GM19328 (cell line): ENCODE measurements around the gene FBP2.

Experiments used
- ATAC-seq: cut with Tn5 transposase; IDR thresholded peaks from one replicate; pipeline ENCODE4 v1.9.1; 2021; ENCODE audit warnings: mild to moderate bottlenecking, moderate library complexity; ENCODE audit not compliant: unreplicated experiment

The FBP2 gene

GRCh38 chr9:94593459-94594345 is at the start of gene FBP2:
TSS of gene FBP2 (minus strand) at chr9:94593824. CDS start at chr9:94593726, 98 bp downstream.
- ATAC-seq = no peak

DNA sequence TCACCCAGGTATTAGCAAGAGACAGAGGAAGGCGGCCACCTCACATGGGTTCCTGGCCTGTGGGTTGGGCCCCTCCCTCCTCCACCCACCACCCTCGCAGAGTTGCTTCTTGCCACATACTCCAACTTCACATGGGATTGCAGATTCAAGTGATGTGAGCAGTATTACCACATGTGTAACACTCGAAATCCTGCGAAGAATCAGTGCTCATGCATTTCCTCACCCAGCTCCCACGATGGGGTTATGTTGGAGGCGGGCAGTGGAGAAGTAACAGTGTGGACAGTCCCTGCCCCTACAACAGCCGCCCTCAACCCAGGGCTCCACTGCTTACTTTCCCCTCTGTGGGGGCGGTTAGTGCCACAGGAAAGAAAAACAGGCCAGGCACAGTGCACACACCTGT is 49.6 kb upstream of the FBP2 start:
- ATAC-seq = no peak

GRCh38 chr9:94642501-94642900 is 48.9 kb upstream of the FBP2 start:
- no peak for ATAC-seq

DNA sequence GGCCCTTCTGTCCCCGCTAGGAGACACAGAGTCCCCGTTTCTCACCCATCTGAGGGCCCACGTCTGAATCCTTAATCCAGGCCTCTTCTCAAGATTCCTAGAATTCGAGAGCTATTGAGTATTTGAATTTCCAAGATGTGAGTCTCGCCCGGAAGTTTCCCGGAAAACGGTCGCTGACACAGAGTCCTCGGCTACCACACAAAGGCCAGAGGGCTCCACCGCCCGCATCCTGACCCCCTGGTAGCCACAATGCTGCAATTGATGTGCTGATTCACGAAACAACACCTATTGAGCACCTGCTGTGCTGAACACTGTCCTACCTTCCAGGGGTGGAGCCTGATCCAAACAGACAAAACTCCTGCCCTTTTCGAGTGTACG is 46.4 kb upstream of the FBP2 start:
- no peak for ATAC-seq

- no peak for ATAC-seq
Measured at GRCh38 chr9:94639061-94639998, 45.7 kb upstream of the FBP2 start, which contains the start of gene FBP1. TSS of gene FBP1 (minus strand) at chr9:94639518. CDS start at chr9:94639310, 208 bp downstream.

GRCh38 chr9:94638335-94639060 is 44.9 kb upstream of the FBP2 start:
- ATAC-seq = no peak

DNA sequence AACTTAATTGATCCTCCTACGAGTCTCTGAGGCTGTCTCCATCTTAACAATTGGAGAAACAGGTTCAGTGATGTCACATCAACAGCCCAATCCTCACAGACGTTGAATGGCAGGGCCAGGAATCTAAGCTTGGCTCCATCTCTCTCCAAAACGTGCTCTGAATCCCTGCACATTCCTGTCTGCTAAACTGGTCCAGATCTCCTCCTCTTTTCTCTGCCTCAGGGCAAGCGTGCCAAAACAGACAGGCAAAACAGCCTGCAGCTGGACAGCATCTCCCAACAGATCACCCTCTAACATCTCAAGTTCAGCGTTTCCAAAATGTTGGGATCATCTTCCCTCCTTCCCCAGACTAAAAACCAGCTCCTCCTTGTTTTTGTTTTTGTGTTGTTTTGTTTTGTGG is 39.1 kb upstream of the FBP2 start:
- no peak for ATAC-seq

DNA sequence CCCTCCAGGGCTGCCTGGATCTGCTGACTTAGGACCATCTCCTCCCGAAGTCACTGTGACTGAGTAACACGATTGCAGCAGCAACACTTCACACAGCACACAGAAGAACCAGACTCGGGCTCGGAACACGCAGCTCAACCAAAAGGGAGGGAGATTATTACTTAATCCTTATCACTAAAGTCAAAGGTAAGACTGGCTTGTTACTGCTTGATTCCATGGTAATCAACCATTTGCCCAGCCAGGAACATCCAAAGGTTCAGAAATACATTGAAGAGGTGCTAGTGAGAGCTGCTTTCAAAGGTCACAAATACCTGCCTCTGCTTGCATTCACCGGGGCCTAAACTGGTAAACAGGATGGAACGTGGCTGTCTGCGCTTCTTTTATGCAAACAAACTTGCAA is 38.0 kb upstream of the FBP2 start:
- ATAC-seq = no peak

- no peak for ATAC-seq
Measured at GRCh38 chr9:94630833-94631232, 37.2 kb upstream of the FBP2 start.

- no peak for ATAC-seq
Measured at GRCh38 chr9:94630281-94630680, 36.7 kb upstream of the FBP2 start.

DNA sequence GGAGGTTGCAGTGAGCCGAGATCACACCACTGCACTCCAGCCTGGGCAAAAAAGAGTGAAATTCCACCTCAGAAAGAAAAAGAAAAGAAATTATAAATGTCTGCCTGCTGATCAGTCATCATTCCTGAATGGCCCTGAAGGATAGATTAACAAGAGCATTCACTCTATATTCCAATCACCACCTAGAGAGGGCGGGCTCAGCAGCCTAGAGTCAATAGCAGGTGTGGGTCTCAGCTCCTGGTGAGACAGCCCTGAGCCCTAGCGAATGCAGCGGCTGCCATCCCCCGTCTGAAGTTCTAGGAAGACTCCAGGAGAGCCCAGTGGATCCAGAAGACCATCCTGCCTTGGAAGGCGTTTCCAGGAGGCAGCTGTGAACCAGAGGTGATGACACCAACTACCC is 33.7 kb upstream of the FBP2 start:
- ATAC-seq = no peak

DNA sequence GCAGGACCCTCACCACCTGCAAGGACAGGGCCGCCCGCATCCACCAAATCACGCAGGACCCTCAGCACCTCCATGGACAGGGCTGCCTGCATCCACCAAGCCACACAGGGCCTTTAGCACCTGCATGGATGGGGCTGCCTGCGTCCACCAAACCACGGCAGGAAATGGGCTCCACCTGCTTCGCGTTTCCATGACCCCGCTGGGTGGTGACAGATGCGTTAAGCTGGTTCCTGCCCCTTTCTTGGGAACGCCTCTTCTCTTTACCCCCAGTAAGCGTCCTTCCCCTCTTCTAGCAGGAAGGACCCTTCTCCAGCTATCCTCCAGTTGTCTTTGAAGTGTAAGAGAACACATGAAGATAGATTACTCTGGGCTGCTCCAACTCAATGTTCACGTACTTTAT is 32.2 kb upstream of the FBP2 start:
- ATAC-seq = no peak

- ATAC-seq = no peak
Measured at GRCh38 chr9:94624629-94625028, 31.0 kb upstream of the FBP2 start.

- ATAC-seq = no peak
Measured at GRCh38 chr9:94623253-94623652, 29.6 kb upstream of the FBP2 start.

DNA sequence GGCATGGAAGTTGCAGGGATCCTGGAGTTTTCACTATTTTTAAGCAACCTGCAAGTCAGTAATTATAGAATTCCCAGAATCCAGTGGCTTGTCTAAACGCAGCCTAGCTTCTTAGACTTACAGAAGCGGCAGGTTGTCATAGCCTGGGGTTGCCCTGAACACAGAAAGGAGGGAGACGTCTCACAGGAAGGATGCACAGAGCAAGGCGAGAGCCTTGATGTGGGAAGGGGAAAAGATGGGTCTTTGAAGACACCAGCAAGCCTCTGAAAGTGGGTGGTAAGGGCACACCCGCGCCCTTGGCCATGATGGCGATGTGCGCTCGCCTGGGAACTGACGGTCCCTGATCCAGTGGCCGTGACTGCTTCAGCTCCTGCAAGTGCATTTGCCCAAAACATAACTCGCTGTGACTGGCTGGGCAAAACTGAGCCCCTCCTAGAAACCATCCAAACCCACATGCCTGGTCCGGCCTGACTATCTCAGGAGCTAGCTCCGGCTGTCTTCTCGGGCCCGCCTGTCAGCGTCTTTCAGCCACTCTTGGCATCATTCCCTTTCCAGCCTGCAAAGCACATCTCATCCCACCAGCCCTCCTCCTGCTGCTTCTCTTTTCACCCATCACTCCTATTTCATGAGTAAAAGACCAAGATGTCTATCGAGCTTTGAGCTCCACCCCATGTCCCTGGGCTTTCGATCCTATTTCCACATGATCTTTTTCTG is 28.6 kb upstream of the FBP2 start:
- no peak for ATAC-seq

DNA sequence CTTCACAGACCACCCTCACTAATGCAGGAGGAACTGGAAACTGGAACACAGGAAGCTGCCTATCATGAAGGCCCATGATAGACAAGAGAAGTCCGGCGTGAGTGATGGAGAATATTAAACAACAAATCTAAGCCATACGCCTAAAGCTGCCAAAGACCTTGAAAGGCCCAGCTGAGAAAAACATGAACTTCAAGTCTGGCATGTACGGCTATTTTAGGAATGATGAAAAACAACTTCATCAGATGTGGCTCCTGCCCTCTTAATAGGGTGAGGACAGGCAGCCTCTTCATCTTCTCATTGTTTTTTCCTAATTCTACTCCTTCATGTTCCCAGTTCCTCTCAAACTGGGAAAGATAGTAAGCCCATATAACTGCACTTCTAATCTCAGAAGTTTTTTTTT is 25.4 kb upstream of the FBP2 start:
- no peak for ATAC-seq

- ATAC-seq = no peak
Measured at GRCh38 chr9:94613003-94613402, 19.4 kb upstream of the FBP2 start.

DNA sequence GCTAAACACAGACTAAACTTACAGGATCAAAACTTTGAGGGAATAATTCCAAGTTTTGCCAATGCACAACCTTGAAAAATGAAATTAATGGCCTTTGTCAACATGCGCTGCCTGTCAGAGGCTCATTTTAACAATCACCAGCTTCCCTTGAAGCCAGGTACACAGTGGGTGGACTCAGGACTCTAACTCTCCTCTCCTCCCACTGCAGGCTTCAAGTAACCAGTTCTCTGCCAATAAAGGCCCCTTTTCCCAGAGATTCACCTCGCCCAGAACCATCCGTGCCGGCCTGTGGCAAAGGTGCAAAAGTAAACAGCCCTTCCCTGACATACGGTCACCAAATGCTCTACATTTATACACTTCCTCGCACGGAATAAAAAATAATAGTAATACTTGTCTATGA is 18.4 kb upstream of the FBP2 start:
- ATAC-seq = no peak

GRCh38 chr9:94611638-94612068 is 18.0 kb upstream of the FBP2 start:
- no peak for ATAC-seq

DNA sequence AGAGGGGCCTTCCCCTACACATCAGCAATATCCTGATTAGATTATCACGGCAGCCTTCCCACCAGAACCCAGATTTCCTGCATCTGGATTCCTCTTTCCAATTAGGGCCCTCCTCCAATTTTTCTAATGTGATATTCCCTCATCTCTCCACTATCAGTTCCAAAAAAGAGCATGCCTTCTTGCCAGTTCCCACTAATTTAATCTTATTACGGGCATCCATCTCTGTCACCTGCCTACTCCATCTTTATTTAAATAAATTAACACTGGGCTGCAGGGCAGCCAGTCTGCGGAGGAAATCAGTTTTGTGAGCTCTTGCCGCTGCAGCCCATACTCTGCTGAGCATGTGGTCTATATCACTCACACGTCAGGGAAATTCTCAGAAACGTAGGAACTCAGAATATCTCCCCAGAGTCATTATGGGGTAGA is 16.6 kb upstream of the FBP2 start:
- ATAC-seq = no peak

DNA sequence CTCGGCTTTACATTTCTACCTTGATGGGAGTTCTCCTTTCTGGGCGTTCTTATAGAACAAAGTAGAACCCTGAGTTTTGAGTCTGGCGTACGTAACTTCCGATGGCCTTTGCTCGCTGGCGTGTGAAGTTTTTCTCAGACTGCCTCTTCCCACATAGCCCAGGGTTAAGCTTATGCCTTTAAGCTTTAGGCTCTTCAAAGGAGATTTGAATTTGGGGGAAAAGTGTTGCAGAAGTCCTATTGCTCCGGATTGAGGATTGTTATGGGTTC is 13.7 kb upstream of the FBP2 start:
- no peak for ATAC-seq
